Keratinocyte (primary cell): Measurements from ENCODE around the gene ATP9B.

Experiments
- EZH2 ChIP-seq: IDR thresholded peaks from one replicate; pipeline ENCODE4 v1.6.1; 2012; ENCODE audit warnings: inconsistent platforms, mild to moderate bottlenecking, low read length, moderate library complexity
- TF ChIP-seq, protein P1 (sequence below), 3 experiments: IDR thresholded peaks in 1 of 3; conservative IDR thresholded peaks in 1 of 3; optimal IDR thresholded peaks in 1 of 3; 2 replicates in 2 of 3; 3 replicates in 1 of 3; pipeline versions ENCODE3 to v1.5.1; 2011; ENCODE audit warnings: low read length in 3 of 3, mild to moderate bottlenecking in 3 of 3, moderate library complexity in 2 of 3, control low read depth in 1 of 3, inconsistent platforms in 1 of 3; ENCODE audit not compliant: insufficient read depth in 2 of 3; ENCODE audit errors: extremely low read depth in 1 of 3

GRCh38 chr18:79147014-79147413 lies 77.8 kb downstream of the ATP9B start:
- TF ChIP-seq, protein P1, sequence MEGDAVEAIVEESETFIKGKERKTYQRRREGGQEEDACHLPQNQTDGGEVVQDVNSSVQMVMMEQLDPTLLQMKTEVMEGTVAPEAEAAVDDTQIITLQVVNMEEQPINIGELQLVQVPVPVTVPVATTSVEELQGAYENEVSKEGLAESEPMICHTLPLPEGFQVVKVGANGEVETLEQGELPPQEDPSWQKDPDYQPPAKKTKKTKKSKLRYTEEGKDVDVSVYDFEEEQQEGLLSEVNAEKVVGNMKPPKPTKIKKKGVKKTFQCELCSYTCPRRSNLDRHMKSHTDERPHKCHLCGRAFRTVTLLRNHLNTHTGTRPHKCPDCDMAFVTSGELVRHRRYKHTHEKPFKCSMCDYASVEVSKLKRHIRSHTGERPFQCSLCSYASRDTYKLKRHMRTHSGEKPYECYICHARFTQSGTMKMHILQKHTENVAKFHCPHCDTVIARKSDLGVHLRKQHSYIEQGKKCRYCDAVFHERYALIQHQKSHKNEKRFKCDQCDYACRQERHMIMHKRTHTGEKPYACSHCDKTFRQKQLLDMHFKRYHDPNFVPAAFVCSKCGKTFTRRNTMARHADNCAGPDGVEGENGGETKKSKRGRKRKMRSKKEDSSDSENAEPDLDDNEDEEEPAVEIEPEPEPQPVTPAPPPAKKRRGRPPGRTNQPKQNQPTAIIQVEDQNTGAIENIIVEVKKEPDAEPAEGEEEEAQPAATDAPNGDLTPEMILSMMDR (optimal IDR thresholded peaks at IDR 0.05 in 1 of 3, IDR thresholded peaks at IDR 0.05 in 1 of 3, conservative IDR thresholded peaks at IDR 0.05 in 1 of 3; ENCODE audit: extremely low read depth in 1 of 3, insufficient read depth in 2 of 3, low read length in 3 of 3): no peak
- TF ChIP-seq EZH2: no peak
